ENCODE results near the gene RASA1. TPM values are rescaled to one million over a fixed set of nuclear protein-coding genes. Genes with fewer than 3 reads are reported as not detected.

RASA1 gene
- total and polyA plus RNA-seq, 10 donors, result 13.4 to 54.0 (median 36.6) TPM

GRCh38 chr5:87400305-87400899 is 132.7 kb downstream of the RASA1 start:
- peak overlapping the region in 6 of 8 donors; percentile 3 to 75 (median 52) for H3K27ac ChIP-seq
- intact Hi-C loops (cut with DNase I; ENCODE audit: low total_unique reads), result no loop called here
- H3K4me1 ChIP-seq, result peaks cover 8 to 68% (median 16%) of the 10 kb centered on the region in 6 donors
- H3K27me3 ChIP-seq (replicated peaks in 1 of 7), result no peaks in the 10 kb centered on the region
- DNase-seq, result no peak
- 66 to 71% (median 67%) methylated on average over 4 of the region's 4 CpGs for WGBS, 5 donors
- TF ChIP-seq POLR2A (IDR thresholded peaks at IDR 0.05), result no peak
- peak; percentile 28 to 70 (median 65) for TF ChIP-seq CTCF (IDR thresholded peaks at IDR 0.05 in 8 of 11, conservative IDR thresholded peaks at IDR 0.05 in 3 of 11)
- H3K36me3 ChIP-seq, result peaks cover 0 to 100% (median 81%) of the 10 kb centered on the region in 6 donors
- no peak overlapping the region for H3K4me3 ChIP-seq
- H3K9me3 ChIP-seq, result peaks cover 0 to 4% (median 0%) of the 10 kb centered on the region in 8 donors

DNA sequence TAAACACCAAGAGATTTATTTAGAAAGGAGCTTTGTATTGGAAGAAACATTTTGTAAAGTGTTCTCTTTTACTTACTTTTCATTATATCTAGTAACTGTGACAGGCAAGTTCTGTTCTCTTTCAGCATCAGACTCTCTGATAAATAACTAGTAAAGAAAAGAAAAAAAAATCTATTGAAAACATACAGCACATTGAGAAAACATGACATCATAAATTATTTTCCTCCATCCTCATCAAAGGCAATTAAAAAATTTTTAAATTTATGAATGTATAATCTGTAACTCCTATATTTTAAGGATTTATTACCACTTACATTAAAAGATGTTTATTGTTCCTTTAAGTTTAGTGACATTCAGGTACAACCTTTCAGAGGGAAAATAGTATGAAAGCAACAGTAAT is 133.9 kb downstream of the RASA1 start:
- intact Hi-C loops (cut with DNase I; ENCODE audit: low total_unique reads), result no loop called here

GRCh38 chr5:87403409-87403808 is 135.7 kb downstream of the RASA1 start:
- 90 to 92% (median 92%) methylated on average over 3 of the region's 3 CpGs for WGBS, 5 donors
- TF ChIP-seq POLR2AphosphoS5 (IDR thresholded peaks at IDR 0.05) (peak in 1 of 3 donors; percentile 35), POLR2A (IDR thresholded peaks at IDR 0.05) (no peak), CTCF (IDR thresholded peaks at IDR 0.05 in 8 of 11, conservative IDR thresholded peaks at IDR 0.05 in 3 of 11) (no peak)
- intact Hi-C loops (cut with DNase I; ENCODE audit: low total_unique reads), result no loop called here
- DNase-seq, result no peak
- H3K4me3 ChIP-seq, result no peak overlapping the region
- H3K9me3 ChIP-seq, result peaks cover 0 to 4% (median 0%) of the 10 kb centered on the region in 8 donors
- peaks cover 8 to 75% (median 20%) of the 10 kb centered on the region in 6 donors for H3K4me1 ChIP-seq
- no peaks in the 10 kb centered on the region for H3K27me3 ChIP-seq (replicated peaks in 1 of 7)
- H3K36me3 ChIP-seq, result peaks cover 0 to 100% (median 81%) of the 10 kb centered on the region in 6 donors
- no peak overlapping the region for H3K27ac ChIP-seq

More for the DNA sequence above, 133.9 kb downstream of the RASA1 start:
- Histone ChIP-seq H3K27me3 (replicated peaks in 1 of 7) (no peaks in the 10 kb centered on the region), H3K9me3 (peaks cover 0 to 4% (median 0%) of the 10 kb centered on the region in 8 donors), H3K36me3 (peaks cover 0 to 100% (median 80%) of the 10 kb centered on the region in 6 donors), H3K4me1 (peaks cover 8 to 68% (median 16%) of the 10 kb centered on the region in 6 donors), H3K4me3 (no peak overlapping the region), H3K27ac (no peak overlapping the region)
- no peak for DNase-seq
- no peak for TF ChIP-seq CTCF (IDR thresholded peaks at IDR 0.05 in 8 of 11, conservative IDR thresholded peaks at IDR 0.05 in 3 of 11)
- no peak for TF ChIP-seq POLR2A (IDR thresholded peaks at IDR 0.05)
- TF ChIP-seq POLR2AphosphoS5 (IDR thresholded peaks at IDR 0.05), result no peak

GRCh38 chr5:87403899-87404298 is 136.2 kb downstream of the RASA1 start:
- H3K9me3 ChIP-seq, result peaks cover 0 to 4% (median 0%) of the 10 kb centered on the region in 8 donors
- no peak for DNase-seq
- no peak overlapping the region for H3K4me3 ChIP-seq
- H3K4me1 ChIP-seq, result peaks cover 10 to 75% (median 25%) of the 10 kb centered on the region in 6 donors
- H3K27me3 ChIP-seq (replicated peaks in 1 of 7), result no peaks in the 10 kb centered on the region
- H3K27ac ChIP-seq, result no peak overlapping the region
- peaks cover 0 to 100% (median 81%) of the 10 kb centered on the region in 6 donors for H3K36me3 ChIP-seq
- TF ChIP-seq POLR2A (IDR thresholded peaks at IDR 0.05) (no peak), POLR2AphosphoS5 (IDR thresholded peaks at IDR 0.05) (no peak), CTCF (IDR thresholded peaks at IDR 0.05 in 8 of 11, conservative IDR thresholded peaks at IDR 0.05 in 3 of 11) (no peak)
- 90 to 98% (median 96%) methylated on average over 3 of the region's 3 CpGs for WGBS, 5 donors
- intact Hi-C loops (cut with DNase I; ENCODE audit: low total_unique reads), result no loop called here

Data from spleen (tissue), 11 donors.